Body of pancreas (tissue), 4 donors: ENCODE measurements around the gene ERCC4.

Source experiments
- POLR2A ChIP-seq, 3 donors: fragments of 450-650 bp; IDR thresholded peaks; one replicate each; pipeline ENCODE4 v1.6.1; 2016; ENCODE audit warnings: antibody characterized with exemption in 3 of 3, mild to moderate bottlenecking in 2 of 3
- TF ChIP-seq, protein P1 (sequence below), 7 experiments: fragments of 450-650 bp in 4 of 7; fragments of 200-600 bp in 3 of 7; sonication (generic) in 3 of 7; IDR thresholded peaks; one replicate each; pipeline ENCODE4 v1.5.1; 2016 to 2019; ENCODE audit warnings: antibody characterized with exemption in 7 of 7

DNA sequence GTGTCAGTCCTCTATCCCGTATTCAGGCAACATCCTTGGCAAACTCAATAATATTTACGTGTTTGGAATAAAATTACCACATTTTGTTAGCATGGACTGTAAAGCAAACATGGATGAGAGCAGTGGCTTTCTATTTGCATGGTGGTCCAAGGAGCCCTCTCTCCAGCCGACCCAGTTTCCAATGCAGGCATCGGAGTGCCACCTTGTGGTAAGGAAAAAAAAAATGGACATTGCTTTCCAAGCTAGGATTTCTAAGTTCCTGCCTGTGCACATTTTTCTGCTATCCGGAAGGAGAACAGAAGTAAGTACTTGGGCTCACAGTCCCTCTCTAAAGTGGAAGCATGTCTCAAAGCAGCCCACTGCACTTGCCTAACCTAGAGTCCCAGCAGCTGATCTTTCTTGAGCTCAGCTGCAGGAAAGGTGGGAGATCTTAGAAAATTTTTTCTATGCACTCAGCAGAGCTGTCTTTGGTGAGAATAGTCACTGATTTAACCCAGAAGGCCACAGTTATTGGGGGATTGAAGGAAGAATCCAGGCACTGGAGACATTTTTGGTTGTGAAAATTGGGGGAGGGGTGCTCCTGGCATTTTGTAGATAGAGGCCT lies 46.0 kb upstream of the ERCC4 start:
- TF ChIP-seq, protein P1, sequence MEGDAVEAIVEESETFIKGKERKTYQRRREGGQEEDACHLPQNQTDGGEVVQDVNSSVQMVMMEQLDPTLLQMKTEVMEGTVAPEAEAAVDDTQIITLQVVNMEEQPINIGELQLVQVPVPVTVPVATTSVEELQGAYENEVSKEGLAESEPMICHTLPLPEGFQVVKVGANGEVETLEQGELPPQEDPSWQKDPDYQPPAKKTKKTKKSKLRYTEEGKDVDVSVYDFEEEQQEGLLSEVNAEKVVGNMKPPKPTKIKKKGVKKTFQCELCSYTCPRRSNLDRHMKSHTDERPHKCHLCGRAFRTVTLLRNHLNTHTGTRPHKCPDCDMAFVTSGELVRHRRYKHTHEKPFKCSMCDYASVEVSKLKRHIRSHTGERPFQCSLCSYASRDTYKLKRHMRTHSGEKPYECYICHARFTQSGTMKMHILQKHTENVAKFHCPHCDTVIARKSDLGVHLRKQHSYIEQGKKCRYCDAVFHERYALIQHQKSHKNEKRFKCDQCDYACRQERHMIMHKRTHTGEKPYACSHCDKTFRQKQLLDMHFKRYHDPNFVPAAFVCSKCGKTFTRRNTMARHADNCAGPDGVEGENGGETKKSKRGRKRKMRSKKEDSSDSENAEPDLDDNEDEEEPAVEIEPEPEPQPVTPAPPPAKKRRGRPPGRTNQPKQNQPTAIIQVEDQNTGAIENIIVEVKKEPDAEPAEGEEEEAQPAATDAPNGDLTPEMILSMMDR (IDR thresholded peaks at IDR 0.05) = peak in 6 of 7 experiments; percentile 7 to 33 (median 23)
- TF ChIP-seq POLR2A (IDR thresholded peaks at IDR 0.05) = no peak
